Mucosa of gallbladder (tissue), 1 donor: ENCODE measurements around the gene MAST3. TPM values are rescaled to one million over a fixed set of nuclear protein-coding genes. Genes with fewer than 3 reads are reported as not detected.
"Not testable (repeated sequence)": the region's sequence is repeated elsewhere in the genome, so short reads cannot be mapped to it uniquely, and the experiment has no call there.

Source experiments
- DNase-seq: peaks from one replicate; pipeline ENCODE4 v3.0.0-alpha.2; 2020; ENCODE audit warnings: low spot score
- total RNA-seq: library from RNA; stranded (reverse); gene quantifications from one replicate; pipeline ENCODE4 v1.2.1, GENCODE V29; 2021
- donor health status: DM: no; HTN: no; CAD: no.

Gene MAST3
- total RNA-seq, 1 donor from 2014 or later, result 24.5 TPM

- no peak for DNase-seq
Measured at GRCh38 chr19:18086590-18087138, 10.9 kb upstream of the MAST3 start, which contains the start of gene IL12RB1. Gene IL12RB1 (minus strand): TSS chr19:18086934. CDS start chr19:18086823, 111 bp downstream.

- peak; percentile 48 for DNase-seq
Measured at GRCh38 chr19:18089096-18089541, 8.5 kb upstream of the MAST3 start.

- DNase-seq, result no peak
Measured at GRCh38 chr19:18089726-18090125, 7.9 kb upstream of the MAST3 start.

- no peak for DNase-seq
Measured at GRCh38 chr19:18090545-18091216, 6.9 kb upstream of the MAST3 start.

GRCh38 chr19:18091217-18091608 is 6.4 kb upstream of the MAST3 start:
- peak; percentile 67 for DNase-seq

- DNase-seq, result no peak
Measured at GRCh38 chr19:18093439-18094161, 4.0 kb upstream of the MAST3 start.

- DNase-seq, result no peak
Measured at GRCh38 chr19:18096258-18096657, 1.3 kb upstream of the MAST3 start.

- no peak for DNase-seq
Measured at GRCh38 chr19:18097993-18098890, 664 bp downstream of the MAST3 start.

GRCh38 chr19:18098891-18099622 is 1.5 kb downstream of the MAST3 start:
- no peak for DNase-seq

- DNase-seq, result no peak
Measured at GRCh38 chr19:18099623-18099995, 2.0 kb downstream of the MAST3 start.

GRCh38 chr19:18100710-18101109 is 3.1 kb downstream of the MAST3 start:
- no peak for DNase-seq

- no peak for DNase-seq
Measured at GRCh38 chr19:18101268-18101667, 3.7 kb downstream of the MAST3 start.

GRCh38 chr19:18102916-18103542 is 5.5 kb downstream of the MAST3 start:
- no peak for DNase-seq

- no peak for DNase-seq
Measured at GRCh38 chr19:18104793-18105131, 7.2 kb downstream of the MAST3 start.

GRCh38 chr19:18105259-18105658 is 7.7 kb downstream of the MAST3 start:
- DNase-seq, result not testable (repeated sequence)

- no peak for DNase-seq
Measured at GRCh38 chr19:18107235-18107634, 9.7 kb downstream of the MAST3 start.

- no peak for DNase-seq
Measured at GRCh38 chr19:18108897-18109296, 11.3 kb downstream of the MAST3 start.

- DNase-seq, result no peak
Measured at GRCh38 chr19:18109341-18109732, 11.8 kb downstream of the MAST3 start.

- no peak for DNase-seq
Measured at GRCh38 chr19:18109733-18110608, 12.4 kb downstream of the MAST3 start.
